GM12865 (cell line): ENCODE data around the gene LHFPL5.

Experiments used
- DNase-seq: peaks from one replicate; pipeline ENCODE4 v3.0.0; 2010; ENCODE audit warnings: low read depth
- H3K4me3 ChIP-seq: 2 replicates; pipeline ENCODE4 v1.5.1; 2011; ENCODE audit warnings: mild to moderate bottlenecking, low read depth, low read length, control low read depth
- TF ChIP-seq, protein P1 (sequence below): IDR thresholded peaks from 2 replicates; pipeline ENCODE4 v1.5.1; 2011; ENCODE audit warnings: low read length, control low read depth, low read depth, inconsistent platforms; ENCODE audit not compliant: insufficient read depth; ENCODE audit errors: missing control alignments

The LHFPL5 gene

DNA sequence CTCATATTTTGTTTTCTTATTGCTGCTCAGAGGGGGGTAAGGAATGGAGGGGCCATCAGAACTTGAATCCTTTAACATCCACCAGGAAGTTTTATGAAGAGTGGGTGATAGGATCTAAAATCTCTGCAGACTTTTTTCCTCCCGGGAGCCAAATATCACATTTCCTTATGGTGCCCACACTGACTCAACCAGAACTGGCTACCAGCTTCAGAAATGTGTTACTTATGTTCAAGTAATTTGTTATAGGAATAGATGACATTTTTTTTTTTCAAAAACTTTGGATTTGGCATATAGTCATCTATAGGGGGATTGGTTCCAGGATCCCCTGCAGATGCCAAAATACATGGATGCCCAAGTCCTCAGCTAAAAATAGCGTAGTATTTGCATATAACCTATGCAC lies 18.4 kb downstream of the LHFPL5 start:
- no peak overlapping the region for H3K4me3 ChIP-seq
- DNase-seq = no peak
- TF ChIP-seq, protein P1, sequence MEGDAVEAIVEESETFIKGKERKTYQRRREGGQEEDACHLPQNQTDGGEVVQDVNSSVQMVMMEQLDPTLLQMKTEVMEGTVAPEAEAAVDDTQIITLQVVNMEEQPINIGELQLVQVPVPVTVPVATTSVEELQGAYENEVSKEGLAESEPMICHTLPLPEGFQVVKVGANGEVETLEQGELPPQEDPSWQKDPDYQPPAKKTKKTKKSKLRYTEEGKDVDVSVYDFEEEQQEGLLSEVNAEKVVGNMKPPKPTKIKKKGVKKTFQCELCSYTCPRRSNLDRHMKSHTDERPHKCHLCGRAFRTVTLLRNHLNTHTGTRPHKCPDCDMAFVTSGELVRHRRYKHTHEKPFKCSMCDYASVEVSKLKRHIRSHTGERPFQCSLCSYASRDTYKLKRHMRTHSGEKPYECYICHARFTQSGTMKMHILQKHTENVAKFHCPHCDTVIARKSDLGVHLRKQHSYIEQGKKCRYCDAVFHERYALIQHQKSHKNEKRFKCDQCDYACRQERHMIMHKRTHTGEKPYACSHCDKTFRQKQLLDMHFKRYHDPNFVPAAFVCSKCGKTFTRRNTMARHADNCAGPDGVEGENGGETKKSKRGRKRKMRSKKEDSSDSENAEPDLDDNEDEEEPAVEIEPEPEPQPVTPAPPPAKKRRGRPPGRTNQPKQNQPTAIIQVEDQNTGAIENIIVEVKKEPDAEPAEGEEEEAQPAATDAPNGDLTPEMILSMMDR = no peak

DNA sequence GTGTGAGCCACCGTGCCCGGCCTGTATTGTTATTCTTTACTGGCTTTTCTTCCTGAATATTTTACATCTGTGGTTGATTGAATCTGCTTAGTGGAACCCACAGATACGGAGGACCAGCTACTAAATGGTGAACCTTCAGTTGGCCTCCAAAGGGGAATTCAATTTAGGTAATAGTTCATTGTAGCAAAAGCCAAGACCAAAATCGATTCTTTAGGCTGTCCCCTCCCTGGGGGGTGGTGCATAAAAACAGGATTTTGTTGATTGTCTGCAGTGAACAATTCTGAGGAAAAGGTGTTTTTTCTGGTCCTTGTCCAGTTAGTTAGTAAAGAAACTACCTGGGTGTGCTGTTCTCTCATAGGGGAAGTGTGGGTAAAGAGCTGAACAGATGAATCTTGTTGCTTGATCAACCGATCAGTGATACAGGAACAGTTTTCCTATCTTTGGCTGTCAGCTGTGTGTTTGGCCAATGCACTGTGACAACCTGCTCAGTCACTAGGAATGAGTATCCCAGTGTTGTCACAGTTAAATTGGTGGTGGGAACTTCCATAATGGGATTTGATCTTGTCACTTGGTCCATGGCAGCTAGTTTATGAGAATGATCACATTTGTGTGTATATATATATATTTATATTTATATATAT lies 19.5 kb downstream of the LHFPL5 start:
- H3K4me3 ChIP-seq = no peak overlapping the region
- TF ChIP-seq, protein P1 = no peak
- DNase-seq = no peak

DNA sequence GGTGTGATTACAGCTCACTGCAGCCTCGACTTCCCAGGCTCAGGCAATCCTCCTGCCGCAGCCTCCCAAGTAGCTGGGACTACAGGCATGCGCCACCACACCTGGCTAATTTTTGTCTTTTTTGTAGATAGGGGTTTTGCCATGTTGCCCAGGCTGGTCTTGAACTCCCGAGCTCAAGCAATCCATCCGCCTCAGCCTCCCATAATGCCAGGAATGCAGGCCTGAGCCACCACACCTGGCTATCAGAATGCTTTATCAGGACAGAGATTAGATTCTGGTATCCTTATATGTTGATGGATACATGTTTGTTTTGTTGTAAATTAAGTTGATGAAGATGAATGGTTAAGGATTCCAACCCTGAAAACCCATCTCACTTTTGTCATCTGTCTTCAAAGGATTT lies 24.2 kb downstream of the LHFPL5 start:
- TF ChIP-seq, protein P1 = no peak
- no peak overlapping the region for H3K4me3 ChIP-seq
- no peak for DNase-seq

DNA sequence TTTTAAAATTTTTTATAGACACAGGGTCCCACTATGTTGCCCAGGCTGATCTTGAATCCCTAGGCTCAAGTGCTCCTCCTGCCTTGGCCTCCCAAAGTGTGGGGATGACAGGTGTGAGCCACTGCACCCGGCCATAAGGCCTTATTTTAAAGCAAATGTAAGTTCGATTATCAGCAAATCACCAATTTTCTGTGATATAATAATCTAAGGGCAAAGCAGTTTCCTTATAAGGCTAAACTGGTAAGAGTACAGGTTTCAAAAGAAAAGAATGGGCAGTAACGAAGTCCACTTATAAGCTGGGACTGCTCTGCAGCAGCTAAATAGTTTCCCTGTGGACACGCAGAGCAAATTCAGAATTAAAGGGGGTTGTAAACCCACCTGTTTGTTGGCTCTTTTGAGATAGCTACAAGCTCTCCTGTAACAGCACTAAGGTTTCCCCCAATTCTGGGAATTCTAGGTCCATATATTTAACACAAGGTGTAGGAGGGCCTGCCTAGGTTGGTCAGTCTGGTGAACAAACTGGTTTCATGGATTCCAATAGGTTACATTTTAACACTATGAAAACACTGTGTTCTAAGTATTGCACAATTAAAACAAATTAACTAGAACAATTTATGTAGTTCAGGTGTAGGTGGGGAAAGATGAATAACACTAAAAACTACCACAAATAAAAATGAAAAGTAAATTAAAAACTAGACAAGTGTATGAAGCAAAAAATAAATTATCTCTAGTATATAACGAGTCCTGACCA lies 26.3 kb downstream of the LHFPL5 start:
- H3K4me3 ChIP-seq = no peak overlapping the region
- DNase-seq = no peak
- TF ChIP-seq, protein P1 = no peak

DNA sequence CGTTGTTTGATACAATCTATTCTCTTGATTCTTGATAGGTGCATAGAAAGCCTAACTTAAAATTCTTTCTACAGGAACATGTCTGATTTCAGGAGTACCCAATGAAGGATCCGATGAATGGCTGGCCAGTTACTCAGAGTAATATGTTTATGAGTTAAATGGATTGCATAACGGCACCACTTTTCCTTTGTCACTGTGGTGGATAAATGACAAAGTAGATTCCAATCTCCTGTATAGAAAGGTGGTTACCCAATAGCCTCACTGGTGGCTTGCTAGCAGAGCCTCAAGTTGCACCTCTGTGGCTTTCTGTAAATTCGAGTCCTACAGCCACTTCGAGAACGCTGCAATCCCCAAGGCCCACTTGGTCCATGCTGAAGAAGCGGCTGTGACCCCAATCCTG lies 28.4 kb downstream of the LHFPL5 start:
- TF ChIP-seq, protein P1 = no peak
- H3K4me3 ChIP-seq = no peak overlapping the region
- DNase-seq = no peak

DNA sequence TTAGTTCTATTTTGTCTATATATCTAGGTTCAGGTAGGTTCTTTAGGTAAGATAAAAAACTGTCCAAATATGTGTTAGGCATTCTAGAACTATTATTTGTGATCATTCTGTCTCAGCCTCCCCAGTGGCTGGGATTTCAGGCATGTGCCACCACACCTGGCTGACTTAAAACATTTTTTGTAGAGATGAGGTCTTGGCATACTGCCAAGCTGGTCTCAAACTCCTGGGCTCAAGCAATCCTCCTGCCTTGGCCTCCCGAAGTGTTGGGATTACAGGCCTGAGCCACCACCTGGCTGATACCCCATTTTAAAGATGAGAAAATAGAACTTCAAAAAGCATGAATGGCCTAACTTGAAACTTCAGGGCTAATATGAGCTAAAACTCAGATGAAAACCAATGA lies 33.9 kb downstream of the LHFPL5 start:
- no peak overlapping the region for H3K4me3 ChIP-seq
- no peak for DNase-seq
- TF ChIP-seq, protein P1 = no peak
